Measurements from ENCODE around the gene PCGF3.
"Not testable (repeated sequence)": the region's sequence is repeated elsewhere in the genome, so short reads cannot be mapped to it uniquely, and the experiment has no call there.

Gene PCGF3

DNA sequence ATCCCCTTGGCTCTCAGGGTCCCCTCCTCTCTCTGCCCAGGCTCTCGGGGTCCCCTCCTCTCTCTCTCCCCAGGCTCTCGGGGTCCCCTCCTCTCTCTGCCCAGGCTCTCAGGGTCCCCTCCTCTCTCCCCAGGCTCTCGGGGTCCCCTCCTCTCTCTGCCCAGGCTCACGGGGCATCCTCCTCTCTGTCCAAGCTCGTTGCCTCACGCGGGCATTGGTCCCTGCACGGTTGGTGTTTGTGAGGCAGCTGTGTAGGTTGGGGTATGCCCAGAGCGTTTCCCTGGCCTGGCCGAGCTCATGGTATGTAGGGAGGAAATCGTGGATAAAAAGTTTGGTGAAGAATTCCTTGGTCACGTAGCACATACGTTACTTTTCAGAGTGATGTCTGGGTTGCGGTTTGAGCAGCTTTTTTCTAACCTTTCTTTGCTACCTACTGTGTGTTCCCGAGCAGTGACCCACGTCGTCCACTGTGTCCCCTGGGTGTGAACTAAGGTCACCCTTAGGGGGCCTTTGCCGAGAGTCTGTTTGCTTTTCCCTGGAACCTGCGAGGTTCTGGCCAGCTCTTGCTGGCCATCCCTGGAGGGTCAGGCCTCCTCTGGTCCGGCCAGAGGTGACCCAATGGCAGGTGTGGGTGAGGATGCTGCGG, 36.6 kb downstream of the PCGF3 start:
- H3K36me3 Mint-ChIP-seq (ENCODE audit: low read depth) = peaks cover 10% of the 10 kb centered on the region
- H3K9me3 Mint-ChIP-seq = no peaks in the 10 kb centered on the region
- no peak overlapping the region for H3K27ac Mint-ChIP-seq
- no peaks in the 10 kb centered on the region for H3K27me3 Mint-ChIP-seq
- H3K4me1 Mint-ChIP-seq (ENCODE audit: low read depth) = no peaks in the 10 kb centered on the region
- no peak overlapping the region for H3K4me3 Mint-ChIP-seq

GRCh38 chr4:742742-743311, 37.2 kb downstream of the PCGF3 start:
- H3K36me3 Mint-ChIP-seq (ENCODE audit: low read depth) = peaks cover 8% of the 10 kb centered on the region
- H3K4me3 Mint-ChIP-seq = no peak overlapping the region
- no peaks in the 10 kb centered on the region for H3K9me3 Mint-ChIP-seq
- no peaks in the 10 kb centered on the region for H3K4me1 Mint-ChIP-seq (ENCODE audit: low read depth)
- H3K27me3 Mint-ChIP-seq = no peaks in the 10 kb centered on the region
- H3K27ac Mint-ChIP-seq = no peak overlapping the region

- Mint-ChIP-seq H3K4me3 (no peak overlapping the region), H3K27me3 (no peaks in the 10 kb centered on the region), H3K4me1 (ENCODE audit: low read depth) (no peaks in the 10 kb centered on the region), H3K27ac (no peak overlapping the region), H3K36me3 (ENCODE audit: low read depth) (peaks cover 11% of the 10 kb centered on the region), H3K9me3 (no peaks in the 10 kb centered on the region)
Observed at GRCh38 chr4:743463-744211, 38.0 kb downstream of the PCGF3 start.

DNA sequence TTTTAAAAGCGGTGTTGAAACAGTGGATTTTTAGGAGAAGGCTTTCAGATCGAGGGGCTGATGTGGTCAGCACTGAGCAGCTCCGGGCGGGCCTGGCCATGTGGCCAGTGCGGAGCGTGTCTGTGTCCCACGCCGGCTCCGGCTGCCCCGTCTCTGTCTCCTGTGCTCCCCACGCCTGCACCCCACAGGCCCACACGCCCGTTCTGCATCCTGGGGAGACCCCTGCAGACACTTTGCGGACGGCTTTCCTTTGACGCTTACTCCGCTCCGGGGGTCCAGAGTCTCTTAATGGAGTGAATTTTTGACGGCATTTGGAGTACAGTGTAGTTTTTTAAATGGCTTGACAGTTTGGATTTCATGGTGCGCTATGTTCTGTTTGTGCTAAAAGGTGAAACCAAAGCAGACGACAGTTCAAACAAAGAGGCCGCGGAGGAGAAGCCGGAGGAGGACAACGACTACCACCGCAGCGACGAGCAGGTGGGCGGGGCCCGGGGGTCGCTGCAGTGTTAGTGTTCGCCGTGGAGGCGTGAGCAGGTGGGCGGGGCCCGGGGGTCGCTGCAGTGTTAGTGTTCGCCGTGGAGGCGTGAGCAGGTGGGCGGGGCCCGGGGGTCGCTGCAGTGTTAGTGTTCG, 38.7 kb downstream of the PCGF3 start:
- Mint-ChIP-seq H3K4me3 (no peak overlapping the region), H3K4me1 (ENCODE audit: low read depth) (no peaks in the 10 kb centered on the region), H3K27me3 (no peaks in the 10 kb centered on the region), H3K9me3 (no peaks in the 10 kb centered on the region), H3K27ac (no peak overlapping the region), H3K36me3 (ENCODE audit: low read depth) (peaks cover 14% of the 10 kb centered on the region)

DNA sequence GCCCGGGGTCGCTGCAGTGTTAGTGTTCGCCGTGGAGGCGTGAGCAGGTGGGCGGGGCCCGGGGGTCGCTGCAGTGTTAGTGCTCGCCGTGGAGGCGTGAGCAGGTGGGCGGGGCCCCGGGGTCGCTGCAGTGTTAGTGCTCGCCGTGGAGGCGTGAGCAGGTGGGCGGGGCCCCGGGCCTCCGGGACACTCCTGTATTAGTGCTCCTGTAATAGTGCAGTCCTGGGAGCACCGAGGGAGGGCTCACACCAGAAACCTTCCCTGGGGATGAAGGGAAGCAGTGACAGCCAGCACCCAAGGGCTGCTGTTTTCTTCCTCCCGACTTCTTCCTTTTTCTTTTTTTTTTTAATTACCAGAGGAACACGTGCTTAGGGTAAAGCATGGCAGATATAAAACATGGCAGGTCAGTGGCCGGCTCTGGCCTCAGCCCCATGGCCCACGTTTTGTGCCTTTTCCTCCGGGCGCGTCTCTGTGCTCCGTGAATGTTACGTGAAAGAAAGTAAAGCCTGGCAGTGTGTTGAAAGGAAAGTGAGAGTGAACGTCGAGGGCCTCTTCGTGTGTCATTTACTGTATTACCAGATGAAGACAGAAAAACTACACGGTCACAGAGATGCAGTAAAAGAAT, 42.0 kb downstream of the PCGF3 start:
- H3K4me3 Mint-ChIP-seq = no peak overlapping the region
- no peaks in the 10 kb centered on the region for H3K27me3 Mint-ChIP-seq
- H3K36me3 Mint-ChIP-seq (ENCODE audit: low read depth) = peaks cover 9% of the 10 kb centered on the region
- H3K27ac Mint-ChIP-seq = no peak overlapping the region
- H3K9me3 Mint-ChIP-seq = no peaks in the 10 kb centered on the region
- no peaks in the 10 kb centered on the region for H3K4me1 Mint-ChIP-seq (ENCODE audit: low read depth)

- Mint-ChIP-seq H3K27me3 (no peaks in the 10 kb centered on the region), H3K4me3 (no peak overlapping the region), H3K4me1 (ENCODE audit: low read depth) (no peaks in the 10 kb centered on the region), H3K36me3 (ENCODE audit: low read depth) (peaks cover 9% of the 10 kb centered on the region), H3K27ac (no peak overlapping the region), H3K9me3 (no peaks in the 10 kb centered on the region)
Observed at GRCh38 chr4:748461-748860, 42.8 kb downstream of the PCGF3 start.

DNA sequence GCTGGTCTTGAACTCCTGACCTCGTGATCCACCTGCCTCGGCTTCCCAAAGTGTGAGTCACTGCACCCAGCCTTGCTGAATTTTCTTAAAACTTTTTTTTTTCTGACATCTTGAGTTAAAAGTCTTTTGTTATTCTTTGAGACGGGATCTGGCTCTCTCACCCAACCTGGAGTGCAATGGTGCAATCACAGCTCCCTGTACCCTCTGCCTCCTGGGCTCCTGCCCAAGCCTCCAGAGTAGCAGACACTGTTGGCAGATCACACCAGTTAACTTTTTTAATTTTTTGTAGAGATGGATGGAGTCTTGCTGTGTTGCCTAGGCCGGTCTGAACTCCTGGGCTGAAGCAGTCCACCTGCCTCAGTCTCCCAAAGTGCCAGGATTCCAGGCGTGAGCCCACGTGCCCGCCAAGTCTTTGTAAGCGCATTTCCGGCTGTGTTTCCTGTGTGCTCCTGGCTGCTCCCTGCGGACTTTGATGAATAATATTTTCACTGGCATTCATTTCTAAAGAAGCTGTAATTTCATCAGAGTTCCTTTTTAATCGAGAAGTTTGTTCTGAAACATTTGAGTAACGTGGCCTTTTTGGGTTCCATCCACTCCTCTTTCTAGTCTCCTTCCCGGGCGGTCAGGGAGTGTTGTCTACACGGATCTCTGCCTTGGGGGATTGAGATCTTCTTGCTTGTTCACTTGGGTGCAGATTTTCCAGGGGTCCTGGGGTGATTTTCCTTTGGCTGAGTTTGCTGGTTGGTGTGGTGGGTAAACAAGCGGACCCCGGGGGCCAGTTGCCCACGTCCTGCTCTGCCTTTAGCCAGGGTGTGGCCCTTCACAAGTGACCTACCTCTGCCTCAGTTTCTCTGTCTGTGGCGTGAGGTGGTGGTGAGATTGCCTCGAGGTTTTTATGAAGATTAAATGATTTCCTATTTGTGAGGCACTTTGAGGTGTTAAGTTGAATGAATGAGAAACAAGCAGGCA, 44.4 kb downstream of the PCGF3 start:
- Mint-ChIP-seq H3K4me1 (ENCODE audit: low read depth) (no peaks in the 10 kb centered on the region), H3K36me3 (ENCODE audit: low read depth) (peaks cover 9% of the 10 kb centered on the region), H3K4me3 (no peak overlapping the region), H3K27ac (no peak overlapping the region), H3K27me3 (no peaks in the 10 kb centered on the region), H3K9me3 (no peaks in the 10 kb centered on the region)

GRCh38 chr4:751676-752075, 46.0 kb downstream of the PCGF3 start:
- Mint-ChIP-seq H3K27me3 (no peaks in the 10 kb centered on the region), H3K27ac (no peak overlapping the region), H3K36me3 (ENCODE audit: low read depth) (peaks cover 9% of the 10 kb centered on the region), H3K4me3 (no peak overlapping the region), H3K4me1 (ENCODE audit: low read depth) (no peaks in the 10 kb centered on the region), H3K9me3 (no peaks in the 10 kb centered on the region)

- Mint-ChIP-seq H3K4me3 (no peak overlapping the region), H3K4me1 (ENCODE audit: low read depth) (no peaks in the 10 kb centered on the region), H3K36me3 (ENCODE audit: low read depth) (peaks cover 9% of the 10 kb centered on the region), H3K27ac (no peak overlapping the region), H3K27me3 (no peaks in the 10 kb centered on the region), H3K9me3 (no peaks in the 10 kb centered on the region)
Observed at GRCh38 chr4:752196-752861, 46.7 kb downstream of the PCGF3 start.

GRCh38 chr4:753186-753585, 47.6 kb downstream of the PCGF3 start:
- H3K27me3 Mint-ChIP-seq; H3K4me3 Mint-ChIP-seq; H3K27ac Mint-ChIP-seq; H3K4me1 Mint-ChIP-seq (ENCODE audit: low read depth); H3K9me3 Mint-ChIP-seq; H3K36me3 Mint-ChIP-seq (ENCODE audit: low read depth): not testable (repeated sequence)

DNA sequence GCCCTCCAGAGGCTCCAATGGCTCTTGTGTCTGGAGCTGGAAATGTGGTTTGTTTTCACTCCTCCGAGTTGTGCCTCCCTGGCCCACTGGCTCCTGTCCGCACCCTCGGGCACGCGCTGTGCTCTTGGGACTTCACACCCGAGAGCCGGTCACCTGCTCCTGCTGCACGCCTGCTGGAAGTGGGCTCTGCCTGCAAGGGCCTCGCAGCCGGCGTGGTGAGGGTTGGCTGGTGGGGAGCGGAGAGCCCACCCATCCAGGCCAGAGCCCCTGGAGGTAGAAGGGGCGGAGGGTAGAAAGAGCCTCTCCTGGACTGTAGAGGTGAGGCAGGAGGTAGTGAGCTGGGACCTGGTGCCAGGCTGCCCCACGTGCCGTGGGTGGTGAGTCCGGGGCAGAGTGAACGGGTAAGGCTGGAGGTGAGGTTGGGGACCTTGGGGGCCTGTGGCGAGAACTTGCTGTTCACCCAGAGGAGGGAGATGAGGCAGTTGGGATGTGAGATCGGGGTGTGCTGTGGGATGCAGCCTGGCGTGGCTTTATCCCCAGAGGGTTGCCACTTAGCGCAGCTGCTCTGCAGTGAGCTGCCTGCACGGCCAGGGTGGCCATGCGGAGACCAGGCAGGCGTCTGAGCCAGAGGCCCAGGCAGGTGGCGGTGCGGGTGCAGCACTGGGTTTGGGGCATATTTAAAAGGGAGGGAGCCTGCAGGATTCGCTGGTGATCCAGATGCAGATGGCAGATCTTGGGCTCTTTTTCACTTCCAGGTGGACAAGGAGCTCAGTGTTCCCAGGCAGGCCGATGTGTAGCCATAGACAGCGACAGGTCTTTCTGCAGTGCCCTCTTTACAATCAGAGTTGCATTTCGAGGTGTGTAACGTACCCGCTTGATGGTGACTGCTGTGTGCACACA, 48.8 kb downstream of the PCGF3 start:
- no peaks in the 10 kb centered on the region for H3K9me3 Mint-ChIP-seq
- H3K4me1 Mint-ChIP-seq (ENCODE audit: low read depth) = no peaks in the 10 kb centered on the region
- H3K27ac Mint-ChIP-seq = no peak overlapping the region
- no peaks in the 10 kb centered on the region for H3K27me3 Mint-ChIP-seq
- no peak overlapping the region for H3K4me3 Mint-ChIP-seq
- no peaks in the 10 kb centered on the region for H3K36me3 Mint-ChIP-seq (ENCODE audit: low read depth)

DNA sequence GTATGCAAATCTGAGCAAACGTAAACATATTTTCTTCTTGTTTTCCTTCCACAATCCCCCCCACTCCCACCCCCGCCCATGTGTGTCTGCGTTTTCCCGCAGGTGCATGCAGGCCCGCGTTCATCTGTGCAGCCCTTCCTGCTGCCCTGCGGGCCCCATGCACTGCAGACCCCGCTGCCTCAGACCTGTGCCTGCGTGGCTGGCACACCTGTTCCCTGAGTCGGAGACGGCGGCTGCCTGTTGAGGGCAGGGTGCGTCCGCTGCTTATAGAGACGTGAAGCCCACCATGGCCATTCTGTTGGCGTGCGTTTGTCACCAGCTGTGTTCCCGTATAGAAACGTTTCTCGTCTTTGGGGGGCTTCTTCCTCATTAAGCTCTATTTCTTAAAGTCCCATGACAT, 51.5 kb downstream of the PCGF3 start:
- H3K9me3 Mint-ChIP-seq = no peaks in the 10 kb centered on the region
- peaks cover 9% of the 10 kb centered on the region for H3K36me3 Mint-ChIP-seq (ENCODE audit: low read depth)
- H3K4me1 Mint-ChIP-seq (ENCODE audit: low read depth) = peaks cover 13% of the 10 kb centered on the region
- no peak overlapping the region for H3K4me3 Mint-ChIP-seq
- no peak overlapping the region for H3K27ac Mint-ChIP-seq
- no peaks in the 10 kb centered on the region for H3K27me3 Mint-ChIP-seq

GRCh38 chr4:759810-760209, 54.2 kb downstream of the PCGF3 start:
- H3K4me3 Mint-ChIP-seq, H3K27me3 Mint-ChIP-seq, H3K9me3 Mint-ChIP-seq: not testable (repeated sequence)
- H3K27ac Mint-ChIP-seq = peak overlapping the region; percentile 59
- H3K36me3 Mint-ChIP-seq (ENCODE audit: low read depth) = peaks cover 18% of the 10 kb centered on the region
- peaks cover 15% of the 10 kb centered on the region for H3K4me1 Mint-ChIP-seq (ENCODE audit: low read depth)
